Brain microvascular endothelial cell (primary cell): ENCODE data around the gene IGLON5.

Source experiments
- DNase-seq: peaks from one replicate; pipeline ENCODE4 v3.0.0-alpha.2; 2020
- H3K27ac ChIP-seq: fragments of 250-450 bp; sonication (Bioruptor Pico); 2 replicates; pipeline ENCODE4 v1.5.1; 2020; ENCODE audit warnings: mild to moderate bottlenecking, moderate library complexity
- H3K27me3 ChIP-seq: fragments of 250-450 bp; sonication (Bioruptor Pico); replicated peaks from 2 replicates; pipeline ENCODE4 v1.5.1; 2020; ENCODE audit warnings: mild to moderate bottlenecking
- H3K36me3 ChIP-seq: fragments of 250-450 bp; sonication (Bioruptor Pico); replicated peaks from 2 replicates; pipeline ENCODE4 v1.5.1; 2020; ENCODE audit warnings: mild to moderate bottlenecking
- H3K4me3 ChIP-seq: 2 replicates; pipeline ENCODE4 v1.5.1; 2011; ENCODE audit warnings: low read depth, mild to moderate bottlenecking, control low read depth, low read length, moderate library complexity
- in situ Hi-C: cut with HindIII; loops from 2 replicates; pipeline ENCODE4 v1.10.0; 2017; ENCODE audit warnings: low sequenced_read_pairs, low pct_ligation_motif_present
- TF ChIP-seq, protein P1 (sequence below): IDR thresholded peaks from 2 replicates; pipeline ENCODE4 v1.5.1; 2011; ENCODE audit warnings: low read depth, mild to moderate bottlenecking, moderate library complexity, low read length, control low read depth, inconsistent platforms; ENCODE audit errors: missing control alignments

IGLON5 gene

DNA sequence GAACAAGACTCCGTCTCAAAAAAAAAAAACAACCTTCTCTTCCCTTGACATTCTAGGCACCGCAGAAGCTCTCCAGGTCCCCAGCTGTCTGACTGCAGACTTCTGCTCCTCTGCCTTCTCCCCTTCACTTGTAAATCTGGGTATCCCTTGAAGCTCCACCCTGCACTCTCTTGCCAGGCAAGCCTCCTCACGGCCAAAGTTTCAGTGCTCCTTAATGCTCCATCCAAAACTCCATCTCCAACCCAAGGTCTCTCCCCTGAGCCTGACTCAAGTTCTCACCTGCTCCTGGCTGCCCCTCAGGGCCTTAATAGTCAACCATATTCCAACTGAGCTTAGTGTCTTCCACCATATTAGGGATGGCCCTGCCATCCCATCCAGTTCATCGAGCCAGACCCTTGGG, 58.8 kb downstream of the IGLON5 start:
- Histone ChIP-seq H3K27ac (no peak overlapping the region), H3K4me3 (no peak overlapping the region), H3K27me3 (no peaks in the 10 kb centered on the region), H3K36me3 (no peaks in the 10 kb centered on the region)
- TF ChIP-seq, protein P1, sequence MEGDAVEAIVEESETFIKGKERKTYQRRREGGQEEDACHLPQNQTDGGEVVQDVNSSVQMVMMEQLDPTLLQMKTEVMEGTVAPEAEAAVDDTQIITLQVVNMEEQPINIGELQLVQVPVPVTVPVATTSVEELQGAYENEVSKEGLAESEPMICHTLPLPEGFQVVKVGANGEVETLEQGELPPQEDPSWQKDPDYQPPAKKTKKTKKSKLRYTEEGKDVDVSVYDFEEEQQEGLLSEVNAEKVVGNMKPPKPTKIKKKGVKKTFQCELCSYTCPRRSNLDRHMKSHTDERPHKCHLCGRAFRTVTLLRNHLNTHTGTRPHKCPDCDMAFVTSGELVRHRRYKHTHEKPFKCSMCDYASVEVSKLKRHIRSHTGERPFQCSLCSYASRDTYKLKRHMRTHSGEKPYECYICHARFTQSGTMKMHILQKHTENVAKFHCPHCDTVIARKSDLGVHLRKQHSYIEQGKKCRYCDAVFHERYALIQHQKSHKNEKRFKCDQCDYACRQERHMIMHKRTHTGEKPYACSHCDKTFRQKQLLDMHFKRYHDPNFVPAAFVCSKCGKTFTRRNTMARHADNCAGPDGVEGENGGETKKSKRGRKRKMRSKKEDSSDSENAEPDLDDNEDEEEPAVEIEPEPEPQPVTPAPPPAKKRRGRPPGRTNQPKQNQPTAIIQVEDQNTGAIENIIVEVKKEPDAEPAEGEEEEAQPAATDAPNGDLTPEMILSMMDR, result no peak
- in situ Hi-C loops, result no loop called here
- no peak for DNase-seq

DNA sequence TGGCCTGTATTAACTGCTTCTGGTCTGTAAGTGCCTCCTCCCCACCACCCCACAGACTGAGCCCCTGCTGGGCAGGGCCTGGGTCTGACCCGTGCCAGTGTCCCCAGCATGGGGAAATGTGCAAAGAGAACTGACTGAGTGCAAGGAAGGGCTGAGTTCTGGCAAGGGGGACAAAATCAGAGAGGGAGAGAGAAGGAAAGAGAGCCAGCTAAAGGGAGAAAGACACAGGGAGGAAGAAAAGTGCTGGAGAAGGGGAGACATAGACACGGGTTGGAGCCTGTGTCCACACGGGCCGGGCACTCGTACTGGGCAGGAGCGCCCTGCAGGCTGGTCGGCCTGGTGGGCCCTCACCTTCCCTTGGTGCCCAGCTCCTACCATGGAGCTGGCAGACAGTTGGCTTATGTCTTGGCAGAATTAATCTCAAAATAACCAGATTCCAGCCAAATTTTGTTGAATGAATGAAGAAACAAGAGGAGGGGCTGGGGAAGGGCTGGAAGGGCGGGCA, 59.8 kb downstream of the IGLON5 start:
- Histone ChIP-seq H3K27me3 (no peaks in the 10 kb centered on the region), H3K36me3 (no peaks in the 10 kb centered on the region), H3K4me3 (no peak overlapping the region), H3K27ac (no peak overlapping the region)
- no peak for DNase-seq
- TF ChIP-seq, protein P1, result no peak
- in situ Hi-C loops, result no loop called here

DNA sequence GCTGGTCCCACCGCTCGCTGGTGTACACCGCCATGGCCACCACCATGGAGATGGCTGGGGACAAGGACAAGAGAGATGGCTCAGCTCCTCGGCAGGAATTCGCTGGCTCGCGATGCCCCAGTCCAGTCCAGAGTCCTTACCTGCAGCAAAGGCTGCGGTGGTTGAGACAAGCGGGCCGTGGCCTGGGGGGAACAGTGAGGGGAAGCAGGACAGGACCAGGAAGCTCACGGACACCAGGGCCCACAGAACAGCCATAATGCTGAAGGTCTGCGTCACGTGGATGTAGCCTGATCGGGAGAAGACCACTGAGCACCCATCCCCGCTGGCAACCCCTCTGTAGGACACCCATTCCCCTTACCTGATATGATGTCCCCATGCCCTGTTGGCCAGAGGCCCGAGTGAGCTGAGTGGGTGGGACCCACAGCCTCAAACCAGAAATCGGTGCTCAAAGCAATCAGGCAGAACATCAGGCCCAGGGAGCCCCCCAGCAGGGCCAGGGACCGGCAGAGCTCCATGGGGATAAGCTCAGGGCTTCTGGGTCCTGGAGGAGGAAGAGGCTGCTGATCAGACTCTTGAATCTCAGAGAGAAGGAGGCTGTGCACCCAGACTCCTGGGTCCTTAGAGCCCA, 60.7 kb downstream of the IGLON5 start:
- no peaks in the 10 kb centered on the region for H3K27me3 ChIP-seq
- H3K27ac ChIP-seq, result no peak overlapping the region
- TF ChIP-seq, protein P1, result no peak
- H3K36me3 ChIP-seq, result no peaks in the 10 kb centered on the region
- in situ Hi-C loops, result no loop called here
- H3K4me3 ChIP-seq, result no peak overlapping the region
- DNase-seq, result no peak

DNA sequence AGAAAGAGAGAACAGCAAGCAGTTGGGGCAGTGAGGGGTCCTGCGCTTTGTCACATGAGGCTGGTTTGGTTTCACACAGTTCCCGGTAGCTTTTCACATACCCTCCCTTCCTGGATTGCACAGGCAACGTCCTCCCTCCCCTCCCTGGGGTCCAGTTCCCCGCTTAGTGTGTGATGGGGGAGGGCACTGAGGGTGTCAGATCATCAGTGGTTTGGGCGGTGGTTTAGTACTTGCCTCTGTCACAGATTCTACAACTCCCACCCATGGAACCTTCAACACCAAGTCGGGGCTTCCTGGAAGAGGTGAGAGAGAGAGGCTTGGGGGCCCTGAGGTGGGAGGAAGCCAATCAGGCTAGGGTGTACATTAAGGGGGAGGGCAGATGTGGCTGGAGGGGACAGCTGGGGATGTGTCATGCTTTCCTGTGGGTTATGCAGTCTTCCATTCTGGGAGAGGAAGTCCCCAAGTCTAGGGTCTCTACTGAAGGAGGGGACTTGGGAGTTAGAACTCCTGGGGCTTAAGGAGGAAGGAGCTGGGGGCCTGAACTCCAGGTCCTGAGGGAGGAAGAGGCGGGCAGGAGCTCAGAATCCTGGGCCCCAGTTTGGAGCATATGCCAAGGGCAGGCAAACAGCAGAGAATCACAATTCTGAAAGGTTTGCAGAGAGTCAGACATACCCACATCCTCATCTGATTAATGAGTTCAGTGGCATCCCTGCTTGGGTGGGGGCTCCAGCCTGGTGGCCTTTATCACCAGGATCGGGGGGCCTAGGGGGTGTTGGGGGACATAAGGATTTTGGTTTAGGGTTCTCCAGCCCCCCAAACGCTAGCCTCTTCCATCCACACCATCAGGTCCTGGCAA, 61.4 kb downstream of the IGLON5 start, which contains the start of gene NKG7:
Gene NKG7, minus strand, starts transcription at position 6 of the 856 bp plus-strand sequence. CDS start 119 bp downstream, outside the sequence.
- Histone ChIP-seq H3K27me3 (no peaks in the 10 kb centered on the region), H3K27ac (no peak within 1 kb of the TSS), H3K4me3 (no peak within 1 kb of the TSS), H3K36me3 (no peaks in the 10 kb centered on the region)
- DNase-seq, result no peak
- TF ChIP-seq, protein P1, result no peak
- in situ Hi-C loops, result no loop called here

DNA sequence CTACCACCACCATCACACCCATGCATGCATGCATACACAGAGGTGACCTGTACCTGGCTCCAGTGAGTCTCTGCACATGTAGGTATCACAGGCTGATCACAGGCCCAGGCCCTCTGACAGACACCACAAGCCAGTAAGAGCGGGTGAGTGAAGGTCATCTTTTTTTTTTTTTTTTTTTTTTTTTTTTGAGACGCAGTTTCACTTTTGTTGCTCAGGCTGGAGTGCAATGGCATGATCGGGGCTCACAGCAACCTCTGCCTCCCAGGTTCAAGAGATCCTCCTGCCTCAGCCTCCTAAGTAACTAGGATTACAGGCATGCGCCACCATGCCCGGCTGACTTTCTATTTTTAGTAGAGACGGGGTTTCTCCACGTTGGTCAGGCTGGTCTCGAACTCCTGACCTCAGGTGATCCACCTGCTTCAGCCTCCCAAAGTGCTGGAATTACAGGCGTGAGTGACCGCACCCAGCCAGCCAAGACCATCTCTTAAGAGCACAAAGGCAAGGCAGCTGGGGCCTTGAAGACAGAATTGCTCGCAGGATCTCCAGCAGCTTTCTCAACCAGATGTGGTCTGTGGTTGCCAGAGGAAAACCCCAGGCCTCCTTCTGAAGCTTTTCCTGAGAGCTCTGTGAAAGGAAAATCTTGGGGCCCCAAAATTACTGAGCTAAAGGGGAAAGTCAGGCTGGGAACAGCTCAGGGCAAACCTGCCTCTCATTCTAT, 64.2 kb downstream of the IGLON5 start:
- H3K27ac ChIP-seq, result no peak overlapping the region
- no peaks in the 10 kb centered on the region for H3K36me3 ChIP-seq
- in situ Hi-C loops, result no loop called here
- TF ChIP-seq, protein P1, result no peak
- no peak for DNase-seq
- H3K27me3 ChIP-seq, result no peaks in the 10 kb centered on the region
- H3K4me3 ChIP-seq, result no peak overlapping the region
